Stimulated activated CD8-positive, alpha-beta memory T cell treated with anti-CD3 and anti-CD28 coated beads, Interleukin-2, amount 100 ng/mL, for 1 hour (primary cell): Measurements from ENCODE around the gene UQCRQ.

Experiments
- DNase-seq, 2 donors: peaks; one replicate each; pipeline ENCODE4 v3.0.0-alpha.2; 2020; ENCODE audit warnings: low read depth in 2 of 2

Gene UQCRQ

DNA sequence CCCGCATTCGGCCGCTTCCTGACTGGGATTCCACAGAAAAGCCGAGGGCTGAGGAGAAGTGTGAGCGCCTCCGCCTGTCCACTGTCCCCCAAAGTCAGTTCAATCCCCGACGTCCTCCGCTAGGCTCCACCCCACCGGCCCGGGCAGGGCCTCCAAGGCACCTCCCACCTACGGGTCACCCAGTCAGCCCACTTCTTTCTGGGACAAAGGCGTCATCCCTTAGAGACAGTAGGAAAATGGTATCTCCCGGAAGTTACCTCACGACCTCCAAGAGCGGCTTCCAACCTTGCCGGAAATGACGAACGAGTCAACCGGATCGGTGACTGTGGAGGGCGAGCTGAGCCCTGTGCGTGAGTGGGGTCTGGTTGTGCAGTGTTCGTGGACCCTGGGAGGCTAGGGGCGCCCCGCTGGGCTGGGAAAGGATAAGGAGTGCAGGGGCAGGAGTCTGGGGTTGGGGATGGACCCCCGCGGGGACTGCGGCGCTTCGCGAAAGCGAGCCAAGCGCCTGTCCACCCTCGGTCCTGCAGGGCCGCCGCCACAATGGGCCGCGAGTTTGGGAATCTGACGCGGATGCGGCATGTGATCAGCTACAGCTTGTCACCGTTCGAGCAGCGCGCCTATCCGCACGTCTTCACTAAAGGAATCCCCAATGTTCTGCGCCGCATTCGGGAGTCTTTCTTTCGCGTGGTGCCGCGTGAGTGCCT lies at the start of gene UQCRQ, which contains the start of gene GDF9:
Gene UQCRQ (plus strand): TSS at position 301 of the 704 bp plus-strand sequence. CDS start 240 bp downstream, at position 541.
Gene GDF9 (minus strand): TSS at position 128 of the 704 bp plus-strand sequence. CDS start 1,936 bp downstream, outside the sequence.
- DNase-seq, result peak; percentile 71 to 82

DNA sequence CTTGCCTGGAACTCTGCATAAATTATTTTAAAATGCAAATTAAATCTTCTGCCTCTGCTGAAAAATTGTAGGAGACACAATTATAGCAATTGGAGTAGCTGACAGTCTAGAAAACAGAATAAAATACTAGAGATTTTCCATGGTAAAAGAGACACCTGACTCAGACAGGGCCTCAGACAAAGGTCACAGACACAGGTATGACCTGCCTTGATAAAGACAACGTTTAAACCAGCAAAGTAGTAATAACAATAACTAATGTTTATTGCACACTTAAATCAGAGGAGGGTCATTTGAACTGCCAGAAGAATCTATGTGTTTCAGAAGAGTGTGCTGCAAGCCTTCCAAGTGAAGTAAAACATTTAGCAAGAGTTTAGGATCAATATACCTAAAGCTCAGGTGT lies 49.4 kb upstream of the UQCRQ start:
- no peak for DNase-seq

DNA sequence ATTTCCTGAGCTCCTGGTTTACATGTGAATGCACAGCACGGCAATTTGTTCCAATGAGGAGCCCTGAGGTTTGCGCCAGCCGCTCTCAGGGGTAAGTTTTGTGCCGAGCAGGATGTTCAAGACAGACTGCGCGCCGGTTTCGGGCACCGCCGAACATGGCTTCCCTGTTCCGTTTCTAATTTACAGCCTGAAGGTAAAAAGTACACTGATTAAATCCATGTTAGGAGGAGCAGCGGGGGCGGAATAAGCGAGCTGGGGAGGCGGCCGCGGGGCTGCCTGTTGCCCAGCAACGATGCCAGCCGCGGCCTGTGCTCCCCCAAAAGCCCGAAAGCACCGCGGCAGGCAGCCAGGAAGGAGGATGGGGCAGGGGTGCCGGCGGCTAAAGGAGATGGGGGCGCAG lies 47.0 kb upstream of the UQCRQ start:
- no peak for DNase-seq

DNA sequence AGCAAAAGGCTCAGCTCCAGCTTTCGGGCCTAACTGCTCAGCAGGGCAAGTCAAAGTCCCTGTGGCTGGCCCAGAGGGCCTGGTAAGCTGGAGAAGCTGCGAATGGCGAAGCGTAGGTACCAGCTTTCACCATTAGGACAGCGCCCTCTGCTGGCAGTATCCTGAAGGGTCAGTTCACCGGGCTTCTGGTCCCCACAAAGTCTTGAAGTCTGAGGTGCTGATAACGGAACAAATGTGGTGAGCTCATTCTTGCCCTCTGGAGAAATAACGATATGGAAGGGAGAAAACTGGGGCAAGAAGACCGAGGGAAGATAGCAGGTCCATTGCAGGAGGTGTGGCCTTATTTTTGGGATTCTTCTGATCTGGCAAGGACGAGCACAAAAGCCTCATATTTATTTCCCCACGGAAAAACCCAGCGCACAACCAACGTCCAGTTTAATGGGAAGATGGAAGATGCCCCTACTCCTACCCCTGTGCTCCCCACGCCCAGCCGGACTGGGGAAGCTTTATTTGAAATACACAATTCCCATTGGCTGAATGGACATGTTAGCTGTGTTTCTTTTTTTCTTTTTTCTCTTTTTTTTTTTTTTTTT lies 46.2 kb upstream of the UQCRQ start:
- DNase-seq, result peak; percentile 73 to 79

DNA sequence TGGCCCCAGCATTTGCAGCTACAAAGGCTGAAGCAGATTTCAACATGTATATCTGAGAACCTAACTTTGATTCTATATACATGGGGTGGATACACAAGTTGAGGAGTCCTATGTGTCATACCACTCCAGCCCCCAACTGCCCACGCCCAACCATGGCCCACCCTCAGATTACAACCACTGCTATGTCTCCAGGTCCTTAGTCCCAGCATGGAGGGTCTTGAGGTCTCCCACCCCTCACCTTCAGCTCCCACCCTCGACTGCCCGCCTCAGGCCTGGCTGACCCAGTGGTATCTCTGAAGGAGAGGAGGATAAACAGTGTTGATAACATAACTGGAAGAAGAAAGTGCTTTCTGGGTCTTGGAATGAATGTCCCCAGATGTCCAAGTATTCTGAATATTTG lies 45.1 kb upstream of the UQCRQ start:
- no peak for DNase-seq

DNA sequence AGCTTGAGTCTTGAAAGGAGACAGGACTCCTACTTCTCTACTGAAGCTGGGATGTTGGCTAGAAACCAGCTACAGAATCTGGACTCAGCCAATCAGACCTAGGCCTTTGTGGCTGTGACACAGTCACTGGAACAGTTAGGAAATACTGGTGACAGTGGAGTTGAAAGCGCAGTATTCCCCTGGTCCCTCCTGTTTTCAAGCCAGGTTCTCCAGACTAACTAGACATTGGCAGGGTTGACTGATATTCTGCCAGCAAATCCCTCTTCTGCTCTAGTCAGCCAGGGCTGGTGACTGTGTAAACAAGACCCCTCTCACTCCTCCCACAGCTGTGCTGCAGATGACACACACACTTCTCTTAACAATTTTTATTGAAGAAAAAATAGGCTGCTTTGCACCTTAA lies 44.7 kb upstream of the UQCRQ start:
- DNase-seq, result no peak

DNA sequence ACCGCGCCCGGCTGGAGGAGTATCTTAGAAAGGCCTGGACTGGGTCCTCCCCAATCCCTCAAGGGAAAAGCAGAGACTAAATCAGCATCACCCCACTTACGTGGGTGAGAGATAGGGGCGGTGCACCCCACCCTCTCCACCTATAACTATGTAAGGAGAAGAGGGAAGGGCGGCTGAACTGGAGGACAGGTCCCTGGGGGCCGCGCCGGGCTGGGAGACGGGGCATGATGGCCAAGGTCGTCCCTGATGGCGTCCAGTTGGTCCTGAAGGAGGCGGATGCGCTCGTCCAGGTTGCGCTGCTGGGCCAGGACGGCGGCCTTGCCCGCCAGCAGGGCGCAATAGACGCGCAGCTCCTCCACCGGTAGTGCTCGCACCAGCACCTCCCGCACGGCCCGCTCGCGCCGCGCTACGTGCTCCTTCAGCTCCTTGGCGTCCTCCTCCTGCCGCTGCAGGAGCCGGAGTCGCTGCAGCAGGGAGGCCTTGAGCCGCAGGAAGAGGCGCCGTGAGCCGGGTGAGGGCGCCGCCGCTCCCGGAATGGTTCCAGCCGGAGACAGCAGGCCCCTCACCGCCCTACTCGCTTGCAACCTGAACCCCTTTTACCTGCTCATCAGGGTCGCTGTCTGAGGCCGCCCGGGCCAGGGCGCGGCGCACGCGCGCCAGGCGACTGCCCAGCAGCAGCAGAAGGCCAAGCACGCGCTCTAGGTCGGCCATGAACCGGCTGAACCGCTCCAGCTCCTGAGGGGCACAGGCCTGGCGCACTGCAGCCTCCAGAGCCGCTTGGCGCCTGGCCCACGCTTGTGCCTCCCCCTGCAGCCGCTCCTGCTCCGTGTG lies 43.6 kb upstream of the UQCRQ start:
- DNase-seq, result no peak

DNA sequence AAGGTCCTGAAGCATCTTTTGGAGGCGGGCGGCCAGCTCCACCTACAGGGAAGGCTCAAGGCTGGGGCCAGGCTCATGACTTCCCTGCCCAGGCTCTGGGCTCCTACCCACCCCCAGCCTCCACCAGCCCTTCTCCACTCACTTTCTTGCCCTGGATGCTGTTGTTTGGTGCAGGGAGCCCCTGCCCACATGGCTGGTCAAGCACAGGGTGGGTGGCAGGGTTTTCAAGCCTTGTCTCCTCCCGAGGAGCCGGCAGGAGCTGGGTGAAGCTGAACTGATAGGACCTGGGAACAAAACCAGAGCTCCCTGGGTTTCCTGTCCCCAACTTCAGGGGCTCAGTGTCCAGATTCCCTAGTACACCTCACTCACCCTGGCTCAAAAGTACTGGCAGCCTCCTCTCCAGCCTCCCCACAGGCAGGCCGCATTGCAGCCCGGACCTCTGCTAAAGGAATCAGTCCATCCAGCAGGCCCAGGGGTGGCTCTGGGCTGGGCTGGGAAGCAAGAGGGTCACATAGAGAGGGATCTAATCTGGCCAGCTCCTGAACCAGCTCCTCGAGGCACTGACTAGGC lies 42.9 kb upstream of the UQCRQ start:
- no peak for DNase-seq

DNA sequence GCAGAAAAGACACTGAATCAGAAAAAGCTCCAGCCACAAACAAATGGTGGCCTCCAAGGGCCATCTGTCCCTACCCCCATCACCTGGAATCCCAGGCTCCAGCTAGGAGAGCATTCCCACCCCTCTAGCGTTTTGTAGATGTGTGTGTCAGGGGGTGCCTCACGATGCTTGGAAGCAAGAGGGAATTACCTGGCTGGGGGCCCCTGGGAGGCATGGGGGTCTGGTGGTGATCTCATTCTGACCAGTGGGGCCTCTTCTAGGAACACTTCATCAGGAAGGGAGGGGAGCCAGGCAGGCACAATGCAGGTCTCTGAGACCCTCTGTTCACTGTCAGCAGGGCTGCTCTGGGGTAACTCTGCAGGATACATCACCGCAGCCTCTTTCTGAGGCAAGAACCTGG lies 42.0 kb upstream of the UQCRQ start:
- DNase-seq, result no peak

DNA sequence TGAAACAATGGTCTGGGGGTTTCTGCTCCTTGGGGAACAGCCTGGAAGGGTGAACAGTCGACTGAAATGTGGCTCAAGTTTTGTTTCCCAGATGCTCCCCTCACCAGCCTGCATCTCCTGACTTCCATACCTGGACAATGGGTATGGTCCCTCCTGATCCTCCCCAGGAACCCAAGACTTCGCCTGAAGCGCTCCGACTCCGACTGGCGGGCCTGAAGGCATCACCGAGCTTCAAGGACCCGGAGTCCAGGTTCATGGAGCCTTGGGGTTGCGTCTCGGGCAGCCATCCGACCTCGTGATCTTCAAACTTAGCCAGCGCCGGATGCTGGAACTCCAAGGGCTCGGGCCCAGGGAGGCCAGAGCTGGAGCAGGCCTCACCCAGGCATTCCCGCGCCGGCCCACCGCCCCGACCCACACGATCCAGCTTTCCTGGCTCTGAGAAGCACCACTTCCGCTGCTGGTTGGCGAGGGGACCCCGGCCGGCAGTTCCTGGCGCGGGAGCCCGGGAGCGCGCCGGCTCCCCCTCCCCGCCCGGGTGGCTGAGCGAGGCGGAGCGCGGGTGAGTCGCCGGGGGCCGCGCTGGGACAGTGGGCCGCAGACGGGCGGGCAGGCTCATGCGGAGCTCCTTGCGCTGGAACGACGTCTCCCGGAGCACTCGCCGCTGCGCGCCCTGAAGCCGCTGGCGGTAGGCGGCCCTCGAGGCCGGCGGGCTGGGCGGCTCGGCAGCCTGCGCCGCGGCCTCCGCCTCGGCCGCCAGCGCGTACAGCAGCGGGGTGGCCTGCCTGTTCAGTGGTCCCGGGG lies 41.2 kb upstream of the UQCRQ start:
- DNase-seq, result no peak

DNA sequence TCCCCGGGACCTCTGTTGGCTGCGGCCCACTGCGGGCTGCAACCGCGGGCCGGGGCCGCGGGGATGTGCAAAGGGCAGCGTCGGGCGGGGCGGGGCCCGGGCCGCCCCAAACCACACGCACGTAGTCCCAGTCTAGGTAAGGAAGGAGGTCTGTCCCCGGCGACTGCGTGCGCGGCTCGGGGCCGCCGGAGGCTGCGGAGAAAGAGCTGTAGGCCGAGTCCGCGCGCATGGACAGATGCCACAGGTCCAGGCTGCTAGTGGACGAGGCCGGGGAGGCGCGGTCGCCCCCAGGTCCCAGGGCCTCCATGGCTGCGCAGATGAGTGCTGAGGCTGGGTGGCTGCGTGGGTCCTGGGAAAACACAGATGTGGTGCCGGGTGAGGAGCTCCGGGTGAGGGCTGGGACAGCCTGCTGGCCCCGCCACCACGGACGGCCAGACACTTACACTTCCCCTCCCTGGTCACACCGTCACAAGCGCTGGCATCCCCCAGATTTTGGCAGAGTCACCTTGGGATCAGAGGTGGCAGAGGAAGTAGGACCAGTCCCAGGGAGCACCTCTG lies 40.5 kb upstream of the UQCRQ start:
- DNase-seq, result no peak

DNA sequence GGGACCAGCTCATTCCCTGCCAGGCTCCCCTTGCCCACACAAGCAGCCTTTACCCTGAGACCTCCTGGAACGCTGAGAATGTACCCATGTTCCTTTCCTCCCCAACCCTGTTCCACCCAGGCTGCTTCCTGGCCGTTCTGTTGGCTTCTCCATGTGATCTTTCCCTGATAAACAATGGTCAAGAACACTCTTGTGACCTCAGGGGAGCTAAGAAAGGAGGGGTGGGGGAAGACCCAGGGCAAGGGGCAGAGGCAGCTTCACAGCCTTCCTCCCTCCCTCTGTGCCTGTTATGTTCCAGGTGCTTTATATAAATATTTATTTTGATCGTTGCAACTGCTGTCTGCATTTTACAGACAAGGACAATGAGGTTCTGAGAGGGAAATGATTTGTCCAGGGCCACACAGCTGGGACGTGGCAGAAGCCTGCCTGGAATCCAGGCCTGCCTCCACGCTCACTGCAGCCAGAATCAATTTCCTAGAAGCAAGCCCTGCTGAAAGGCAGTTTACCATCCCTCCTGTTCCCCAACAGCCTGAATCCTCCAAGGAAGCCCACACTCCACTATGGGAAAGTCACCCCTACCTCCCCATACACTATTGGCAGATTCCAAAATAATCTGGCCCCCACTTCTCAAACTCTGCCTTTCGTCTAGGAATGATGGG lies 39.9 kb upstream of the UQCRQ start:
- no peak for DNase-seq

DNA sequence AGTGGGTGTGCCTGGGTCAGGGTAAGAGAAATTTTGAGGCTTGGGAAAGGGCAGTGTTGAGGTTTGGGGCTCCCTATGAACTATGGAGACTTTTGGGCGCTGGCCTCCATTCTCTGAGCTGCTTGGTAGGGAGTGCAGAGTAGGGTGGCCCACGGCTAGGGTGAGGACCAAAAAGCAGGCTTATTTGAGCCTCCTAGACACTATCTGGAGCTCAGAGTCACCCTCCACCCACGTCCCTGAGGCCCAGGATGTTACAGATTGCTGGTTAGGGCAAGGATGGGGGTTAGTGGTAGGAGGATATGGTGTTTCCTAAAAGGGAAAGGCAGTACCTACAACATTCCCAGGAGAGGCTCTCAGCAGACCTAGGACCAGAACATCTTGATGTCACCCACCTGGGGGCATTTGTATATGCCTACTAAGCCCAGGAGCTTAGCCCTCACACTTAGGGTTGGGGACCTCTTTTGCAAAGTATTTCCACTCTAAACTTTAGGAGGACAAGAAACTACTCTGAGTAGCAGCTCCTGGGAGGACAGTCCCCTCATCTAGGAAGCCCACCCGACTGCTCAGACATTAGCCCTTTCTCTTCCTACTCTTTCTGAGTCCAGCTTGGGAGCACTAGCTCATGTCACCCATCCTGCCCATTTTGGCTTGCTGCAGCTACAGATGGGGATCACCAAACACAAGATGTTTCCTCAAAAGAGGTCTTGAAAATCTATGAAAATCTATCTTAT lies 38.3 kb upstream of the UQCRQ start:
- DNase-seq, result no peak

DNA sequence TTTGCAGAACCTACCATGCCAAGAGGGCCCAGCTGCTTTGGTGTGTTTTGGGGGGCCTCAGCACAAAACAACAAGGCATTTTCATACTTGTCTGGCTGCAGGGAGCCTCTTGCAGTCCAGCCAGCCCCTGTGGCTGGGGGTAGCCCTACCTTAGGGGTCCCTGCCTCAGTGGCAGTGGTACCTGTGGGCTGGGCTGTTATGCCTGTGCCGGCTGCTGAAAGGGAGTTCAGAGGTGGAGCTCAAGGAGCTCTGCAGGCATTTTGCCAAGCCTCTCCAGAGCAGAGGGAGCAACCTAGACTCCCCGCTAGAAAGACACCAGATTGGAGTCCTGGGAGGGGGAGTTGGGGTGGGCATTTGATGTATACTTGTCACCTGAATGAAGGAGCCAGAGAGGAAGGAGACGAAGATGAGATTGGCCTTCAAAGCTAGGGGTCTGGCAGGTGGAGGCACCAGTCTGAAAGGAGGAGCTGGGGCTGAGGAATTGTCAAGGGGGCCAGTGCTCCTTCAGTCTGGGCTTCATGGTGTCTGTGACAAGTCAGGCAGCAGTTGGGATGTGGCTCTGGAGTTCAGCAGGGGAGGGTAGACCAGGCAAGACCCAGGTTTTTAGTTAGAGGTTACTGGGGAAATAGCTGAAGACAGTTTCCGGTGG lies 37.5 kb upstream of the UQCRQ start:
- no peak for DNase-seq

DNA sequence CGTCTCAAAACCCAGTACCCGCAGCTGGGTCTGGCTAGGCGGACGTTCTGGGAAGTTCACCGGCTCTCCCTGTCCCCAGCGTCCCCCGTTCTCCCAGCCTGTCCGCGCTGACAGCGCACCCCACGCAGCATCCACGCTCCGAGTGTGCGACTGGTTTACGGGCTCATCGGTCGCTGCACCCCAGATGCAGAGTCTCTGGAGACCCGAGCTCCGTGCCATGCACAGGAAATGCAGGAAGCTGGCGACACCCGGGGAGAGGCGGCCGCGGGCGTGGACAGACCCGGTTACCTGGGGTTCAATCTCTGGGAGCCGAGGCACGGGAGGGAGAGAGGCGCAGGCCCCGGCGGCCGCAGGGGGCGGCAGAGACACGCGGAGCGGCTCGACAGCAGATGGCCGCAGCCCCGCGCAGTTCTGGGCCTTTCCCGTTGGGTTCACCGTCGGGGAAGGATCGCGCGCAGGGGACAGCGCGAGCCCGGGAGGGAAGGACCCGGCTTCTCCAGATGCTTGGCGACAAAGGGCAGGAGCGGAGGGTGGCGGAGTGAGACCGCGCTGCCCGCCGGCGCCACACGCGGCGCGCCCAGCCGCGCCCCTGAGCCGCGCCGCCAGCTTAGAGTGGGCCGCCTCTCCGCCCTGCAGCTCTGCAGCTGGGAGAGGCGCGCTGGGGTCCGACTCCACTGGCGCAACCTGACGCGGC lies 36.6 kb upstream of the UQCRQ start:
- DNase-seq, result peak; percentile 35 to 45

DNA sequence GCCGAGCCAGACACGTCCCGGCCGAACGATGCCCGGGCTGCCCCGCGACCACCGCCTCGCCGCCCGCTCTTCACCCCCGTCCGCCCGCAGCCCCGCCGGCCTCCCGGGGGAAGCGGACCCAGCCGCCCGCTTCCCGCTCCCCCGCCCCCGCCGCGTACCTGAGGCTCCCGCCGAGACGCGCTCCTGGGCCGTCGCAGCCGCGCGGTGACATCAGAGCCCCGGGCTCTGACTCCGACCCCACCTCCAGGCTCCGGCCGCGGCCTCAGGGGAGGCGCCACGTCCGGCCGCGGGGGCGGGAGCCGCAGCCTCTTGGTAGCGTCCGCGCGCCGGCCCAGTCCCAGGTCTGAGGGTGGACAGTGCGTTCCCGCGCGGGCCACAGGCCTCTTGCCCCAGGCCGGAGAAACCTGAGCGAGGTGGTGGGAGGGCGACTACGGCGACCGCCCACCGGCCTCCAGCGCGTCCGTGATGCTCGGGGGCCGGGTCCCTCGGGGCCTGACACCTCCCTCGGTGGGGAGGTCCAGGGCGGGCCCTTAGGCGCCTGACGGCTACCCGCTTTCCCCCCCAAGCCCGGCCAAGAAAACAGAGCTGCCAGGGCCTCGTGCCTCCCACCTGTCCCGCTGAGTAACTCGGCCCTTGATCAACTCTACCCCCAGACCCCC lies 35.9 kb upstream of the UQCRQ start, which contains the start of gene SHROOM1:
Gene SHROOM1 (minus strand): TSS at position 212 of the 659 bp plus-strand sequence. CDS start 4,507 bp downstream, outside the sequence.
- no peak for DNase-seq

DNA sequence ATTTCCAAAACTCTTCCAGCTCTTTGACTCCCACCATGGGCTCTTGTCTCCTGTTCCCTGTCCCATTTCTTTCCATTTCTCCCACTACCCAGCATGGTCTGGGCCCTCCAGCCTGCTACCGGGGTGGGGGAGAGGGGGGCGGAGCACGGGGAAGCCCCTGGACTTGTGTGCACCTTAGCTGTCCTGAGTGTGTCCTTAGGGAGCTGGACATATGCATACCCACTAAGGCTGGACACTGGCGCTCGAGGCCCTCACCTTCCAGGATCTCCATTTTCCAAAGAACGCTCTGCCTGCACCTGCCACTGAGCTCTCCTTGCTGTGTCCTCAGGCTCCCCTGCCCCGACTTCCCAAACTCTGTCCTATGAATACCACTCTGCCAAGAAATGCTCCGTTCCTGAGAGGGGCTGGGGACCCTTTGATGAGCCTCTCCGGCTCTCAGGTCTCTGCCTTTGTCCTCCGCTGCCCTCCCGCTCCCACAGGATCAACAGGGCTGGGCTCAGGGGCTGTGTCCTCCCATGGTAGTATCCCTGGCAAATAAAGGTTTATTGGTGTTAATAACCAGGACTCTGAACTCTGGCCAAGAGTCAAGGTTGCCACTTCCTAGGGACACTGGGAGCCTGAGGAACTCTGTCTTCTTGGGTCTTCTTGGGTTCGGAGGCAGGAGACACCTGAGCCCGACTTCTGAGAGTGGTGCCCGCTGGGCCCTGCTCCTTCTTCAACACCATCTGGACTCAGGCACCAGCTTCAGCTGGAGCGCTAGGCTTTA lies 35.2 kb upstream of the UQCRQ start:
- DNase-seq, result no peak
